Measurements from ENCODE around the gene CCM2L.
A peak's percentile ranks its signal among the peaks of the same experiment; 100 is the strongest.

Gene CCM2L

GRCh38 chr20:32010101-32010500, at the start of gene CCM2L:
TSS of gene CCM2L (plus strand) at chr20:32010438. CDS start at chr20:32010455, 17 bp downstream.
- no peak for DNase-seq

- no peak for DNase-seq
Observed at GRCh38 chr20:31962761-31963160, 47.5 kb upstream of the CCM2L start.

GRCh38 chr20:31963889-31964288, 46.3 kb upstream of the CCM2L start:
- no peak for DNase-seq

- no peak for DNase-seq
Observed at GRCh38 chr20:31966991-31967655, 43.1 kb upstream of the CCM2L start.

GRCh38 chr20:31967830-31968249, 42.4 kb upstream of the CCM2L start, which contains the start of gene XKR7:
TSS of gene XKR7 (plus strand) at chr20:31968151. CDS start at chr20:31968176, 25 bp downstream.
- peak; percentile 18 for DNase-seq

- peak; percentile 77 for DNase-seq
Observed at GRCh38 chr20:31968291-31969126, 41.7 kb upstream of the CCM2L start.

GRCh38 chr20:31969991-31970390, 40.2 kb upstream of the CCM2L start:
- DNase-seq, result no peak

- DNase-seq, result no peak
Observed at GRCh38 chr20:31972471-31973021, 37.7 kb upstream of the CCM2L start.

GRCh38 chr20:31974296-31974695, 35.9 kb upstream of the CCM2L start:
- DNase-seq, result no peak

- no peak for DNase-seq
Observed at GRCh38 chr20:31974951-31975487, 35.2 kb upstream of the CCM2L start.

GRCh38 chr20:31975874-31976273, 34.4 kb upstream of the CCM2L start:
- DNase-seq, result no peak

- no peak for DNase-seq
Observed at GRCh38 chr20:31977080-31977479, 33.2 kb upstream of the CCM2L start.

- DNase-seq, result no peak
Observed at GRCh38 chr20:31979713-31980426, 30.4 kb upstream of the CCM2L start.

GRCh38 chr20:31981784-31982183, 28.5 kb upstream of the CCM2L start:
- no peak for DNase-seq

GRCh38 chr20:31984981-31985471, 25.2 kb upstream of the CCM2L start:
- DNase-seq, result no peak

- DNase-seq, result no peak
Observed at GRCh38 chr20:31987744-31988143, 22.5 kb upstream of the CCM2L start.

- DNase-seq, result no peak
Observed at GRCh38 chr20:31988430-31989015, 21.7 kb upstream of the CCM2L start.

GRCh38 chr20:31989030-31989645, 21.1 kb upstream of the CCM2L start:
- no peak for DNase-seq

- DNase-seq, result no peak
Observed at GRCh38 chr20:31990641-31991338, 19.4 kb upstream of the CCM2L start.

- no peak for DNase-seq
Observed at GRCh38 chr20:31991339-31991705, 18.9 kb upstream of the CCM2L start.

- no peak for DNase-seq
Observed at GRCh38 chr20:31992086-31992485, 18.2 kb upstream of the CCM2L start.
